WTC11 (cell line): Measurements from ENCODE around the gene UBE2S. TPM values are rescaled to one million over a fixed set of nuclear protein-coding genes. Genes with fewer than 3 reads are reported as not detected.
A peak's percentile ranks its signal among the peaks of the same experiment; 100 is the strongest.
"Not testable (repeated sequence)": the region's sequence is repeated elsewhere in the genome, so short reads cannot be mapped to it uniquely, and the experiment has no call there.

Experiments used
- ATAC-seq: fragments of 200-7000 bp; cut with Tn5 transposase; 2 replicates; pipeline ENCODE4 v1.10.0; 2021; ENCODE audit warnings: mild to moderate bottlenecking, moderate library complexity
- Bru-seq: library from RNA; stranded (reverse); fragments of 400-500 nt; gene quantifications from one replicate; lab custom pipeline; 2021; lab: Mats Ljungman, UMichigan
- CTCF ChIA-PET: fragments of 300-600 bp; sonication (Branson Sonifier 250); formaldehyde crosslinking; loops from one replicate; lab custom pipeline; 2021; ENCODE audit warnings: antibody characterized with exemption; lab: Charles Lee
- POLR2A ChIA-PET: fragments of 350-600 bp; sonication (Branson Sonifier 250); formaldehyde crosslinking; loops from one replicate; lab custom pipeline; 2021; ENCODE audit warnings: antibody characterized with exemption; lab: Charles Lee
- DNase-seq: peaks from one replicate; pipeline ENCODE4 v3.0.0; 2021; ENCODE audit warnings: low spot score
- H3K27ac Mint-ChIP-seq: 2 replicates; pipeline ENCODE4 v1.8.0; 2021; ENCODE audit warnings: mixed read lengths
- H3K27me3 Mint-ChIP-seq: 2 replicates; pipeline ENCODE4 v1.8.0; 2021; ENCODE audit warnings: low read depth, mild to moderate bottlenecking, moderate library complexity, mixed read lengths
- H3K36me3 Mint-ChIP-seq: 2 replicates; pipeline ENCODE4 v1.8.0; 2021; ENCODE audit warnings: mixed read lengths
- H3K4me1 Mint-ChIP-seq: 2 replicates; pipeline ENCODE4 v1.8.0; 2022; ENCODE audit warnings: mixed read lengths
- H3K4me3 Mint-ChIP-seq: 2 replicates; pipeline ENCODE4 v1.8.0; 2021; ENCODE audit warnings: mild to moderate bottlenecking, moderate library complexity, mixed read lengths
- H3K9me3 Mint-ChIP-seq: 2 replicates; pipeline ENCODE4 v1.8.0; 2021; ENCODE audit warnings: mixed read lengths
- CBFB ChIP-seq: sonication (generic); formaldehyde crosslinking; IDR thresholded peaks from 2 replicates; pipeline ENCODE4 v1.8.1; 2022; ENCODE audit warnings: mild to moderate bottlenecking, low read depth, missing genetic modification reagents
- EMX1 ChIP-seq: fragments of 250-450 bp; sonication (Bioruptor Pico); IDR thresholded peaks from 2 replicates; pipeline ENCODE4 v1.8.0; 2021; ENCODE audit warnings: mild to moderate bottlenecking
- FOXP4 ChIP-seq: sonication (generic); formaldehyde crosslinking; IDR thresholded peaks from 2 replicates; pipeline ENCODE4 v1.8.0; 2022; ENCODE audit warnings: mild to moderate bottlenecking, missing genetic modification reagents
- HMGA2 ChIP-seq: fragments of 250-450 bp; sonication (Bioruptor Pico); IDR thresholded peaks from 2 replicates; pipeline ENCODE4 v1.4.0; 2021; ENCODE audit warnings: mild to moderate bottlenecking, moderate library complexity
- HMGXB4 ChIP-seq: sonication (generic); formaldehyde crosslinking; IDR thresholded peaks from 2 replicates; pipeline ENCODE4 v1.8.1; 2023; ENCODE audit warnings: mild to moderate bottlenecking, moderate library complexity, missing genetic modification reagents
- JUN ChIP-seq: sonication (generic); formaldehyde crosslinking; IDR thresholded peaks from 2 replicates; pipeline ENCODE4 v1.8.0; 2023; ENCODE audit warnings: mild to moderate bottlenecking, missing genetic modification reagents
- NFYB ChIP-seq: sonication (generic); formaldehyde crosslinking; conservative IDR thresholded peaks from 2 replicates; pipeline ENCODE4 v1.8.0; 2022; ENCODE audit warnings: low read depth, missing genetic modification reagents
- NR1H2 ChIP-seq: sonication (generic); formaldehyde crosslinking; IDR thresholded peaks from 2 replicates; pipeline ENCODE4 v1.9.0; 2021; ENCODE audit warnings: mild to moderate bottlenecking, moderate library complexity, missing genetic modification reagents
- NR3C1 ChIP-seq: sonication (generic); formaldehyde crosslinking; conservative IDR thresholded peaks from 2 replicates; pipeline ENCODE4 v1.8.1; 2023; ENCODE audit warnings: low read depth, mild to moderate bottlenecking, missing genetic modification reagents
- RORB ChIP-seq: fragments of 250-450 bp; sonication (Bioruptor Pico); IDR thresholded peaks from 2 replicates; pipeline ENCODE4 v1.9.0; 2021; ENCODE audit warnings: mild to moderate bottlenecking
- SMAD3 ChIP-seq: sonication (generic); formaldehyde crosslinking; IDR thresholded peaks from 2 replicates; pipeline ENCODE4 v1.8.0; 2022; ENCODE audit warnings: missing genetic modification reagents, mild to moderate bottlenecking, borderline replicate concordance
- SMAD4 ChIP-seq: sonication (generic); formaldehyde crosslinking; IDR thresholded peaks from 2 replicates; pipeline ENCODE4 v1.8.0; 2022; ENCODE audit warnings: mild to moderate bottlenecking, missing genetic modification reagents
- STAT6 ChIP-seq: sonication (generic); formaldehyde crosslinking; conservative IDR thresholded peaks from 2 replicates; pipeline ENCODE4 v1.8.1; 2023; ENCODE audit warnings: mild to moderate bottlenecking, low read depth, missing genetic modification reagents, moderate library complexity
- ZMAT4 ChIP-seq: fragments of 250-450 bp; sonication (Bioruptor Pico); IDR thresholded peaks from 2 replicates; pipeline ENCODE4 v1.9.0; 2021; ENCODE audit warnings: mild to moderate bottlenecking
- ZNF219 ChIP-seq: sonication (generic); formaldehyde crosslinking; IDR thresholded peaks from 2 replicates; pipeline ENCODE4 v1.8.0; 2023; ENCODE audit warnings: missing genetic modification reagents, mild to moderate bottlenecking, borderline replicate concordance
- ZNF232 ChIP-seq: sonication (generic); formaldehyde crosslinking; IDR thresholded peaks from 2 replicates; pipeline ENCODE4 v1.8.0; 2022; ENCODE audit warnings: mild to moderate bottlenecking, missing genetic modification reagents
- ZNF281 ChIP-seq: sonication (generic); formaldehyde crosslinking; IDR thresholded peaks from 2 replicates; pipeline ENCODE4 v1.8.0; 2023; ENCODE audit warnings: mild to moderate bottlenecking, missing genetic modification reagents
- ZNF317 ChIP-seq: sonication (generic); formaldehyde crosslinking; IDR thresholded peaks from 2 replicates; pipeline ENCODE4 v1.8.1; 2023; ENCODE audit warnings: low read depth, mild to moderate bottlenecking, moderate library complexity, missing genetic modification reagents, borderline replicate concordance
- ZNF416 ChIP-seq: fragments of 250-450 bp; sonication (Bioruptor Pico); IDR thresholded peaks from 2 replicates; pipeline ENCODE4 v1.9.0; 2021; ENCODE audit warnings: mild to moderate bottlenecking, inconsistent platforms
- ZNF423 ChIP-seq: fragments of 250-450 bp; sonication (Bioruptor Pico); IDR thresholded peaks from 2 replicates; pipeline ENCODE4 v2.1.2; 2022; ENCODE audit warnings: mild to moderate bottlenecking, moderate library complexity
- ZNF671 ChIP-seq: fragments of 250-450 bp; sonication (Bioruptor Pico); IDR thresholded peaks from 2 replicates; pipeline ENCODE4 v1.8.0; 2021; ENCODE audit warnings: mild to moderate bottlenecking
- long read RNA-seq, 3 experiments: library from RNA in 1 of 3; library from capped mRNA in 1 of 3; library from polyadenylated mRNA in 1 of 3; unstranded in 2 of 3; stranded (forward) in 1 of 3; transcript quantifications; one replicate each; pipeline ENCODE4 v2.0.0, GENCODE V29; 2021
- total RNA-seq: library from RNA; stranded (reverse); gene quantifications from 3 replicates; pipeline ENCODE4 v1.2.3, GENCODE V29; 2021

The UBE2S gene
- total RNA-seq (442 to 516 TPM (median 467 TPM) in 3 replicates), Bru-seq, nascent RNA (percentile 92 among the genes with signal in this experiment)
- long read RNA-seq, experiment 1, transcript UBE2S-202 (5 exons, 743 nt): minor isoform, 18 of 2,124 reads
- long read RNA-seq, experiment 1, transcript UBE2S-201 (4 exons, 2,548 nt): major isoform, 2,074 of 2,124 reads
- long read RNA-seq, experiment 1, partial matches to known transcripts: 16 of 2,124 reads
- long read RNA-seq, experiment 1, other reads (novel, unspliced or antisense): 15 of 2,124 reads
- long read RNA-seq, experiment 2, transcript UBE2S-201 (4 exons, 2,548 nt): major isoform, 664 of 763 reads
- long read RNA-seq, experiment 2, partial matches to known transcripts: 85 of 763 reads
- long read RNA-seq, experiment 2, other reads (novel, unspliced or antisense): 13 of 763 reads
- long read RNA-seq, experiment 3, partial matches to known transcripts: 3 of 5 reads
- long read RNA-seq, experiment 3, other reads (novel, unspliced or antisense): 1 of 5 reads

- Mint-ChIP-seq H3K4me1 (peaks cover 31% of the 10 kb centered on the region), H3K27me3 (peaks cover 36% of the 10 kb centered on the region), H3K27ac (peak within 1 kb of the TSS; percentile 92), H3K36me3 (peaks cover 50% of the 10 kb centered on the region), H3K9me3 (peaks cover 22% of the 10 kb centered on the region), H3K4me3 (peak within 1 kb of the TSS; percentile 88)
- DNase-seq, ATAC-seq: not testable (repeated sequence)
- TF ChIP-seq RORB (CRISPR knock-in tag): peak; percentile 89; the same call in 1 of the 2 replicates
- 0 out of 2 replicates have a peak, but pooled peaks have one; percentile 74 for TF ChIP-seq NR3C1 (CRISPR knock-in tag)
- TF ChIP-seq ZNF671 (CRISPR knock-in tag): 0 out of 2 replicates have a peak, but pooled peaks have one; percentile 43
- TF ChIP-seq JUN: peak; percentile 10; the same call in 1 of the 2 replicates
- TF ChIP-seq ZNF232: 0 out of 2 replicates have a peak, but pooled peaks have one; percentile 85
- 0 out of 2 replicates have a peak, but pooled peaks have one; percentile 83 for TF ChIP-seq STAT6 (CRISPR knock-in tag)
- peak; percentile 92 for TF ChIP-seq ZNF416
- TF ChIP-seq ZMAT4 (CRISPR knock-in tag): peak; percentile 47; the same call in 1 of the 2 replicates
- TF ChIP-seq EMX1: peak; percentile 84; the same call in 1 of the 2 replicates
- TF ChIP-seq SMAD3: 0 out of 2 replicates have a peak, but pooled peaks have one; percentile 44
- CTCF ChIA-PET: interaction anchor here (1.0 to 2.5 kb wide), 3 partner anchors 11 to 247 kb away, joined by 3 to 11 read pairs (median 3); no protein-coding TSS in a partner anchor
- POLR2A ChIA-PET: interaction anchor here (0.6 to 2.3 kb wide), 12 partner anchors 15 to 251 kb away, joined by 3 to 8 read pairs (median 4); partner anchors contain the start of genes FIZ1, KMT5C and TMEM238
Measured at GRCh38 chr19:55407550-55407799, at the start of gene UBE2S. Gene UBE2S, minus strand, starts transcription at chr19:55407788. Its CDS starts 199 bp downstream, at chr19:55407589.

- peaks cover 22% of the 10 kb centered on the region for H3K27me3 Mint-ChIP-seq
- POLR2A ChIA-PET: no interaction called here
Measured at GRCh38 chr19:55456347-55456746, 48.8 kb upstream of the UBE2S start.

More at GRCh38 chr19:55456347-55456746, 48.8 kb upstream of the UBE2S start:
- Mint-ChIP-seq H3K4me3 (no peak overlapping the region), H3K9me3 (no peaks in the 10 kb centered on the region), H3K27ac (no peak overlapping the region), H3K36me3 (peaks cover 12% of the 10 kb centered on the region), H3K4me1 (peaks cover 27% of the 10 kb centered on the region)
- TF ChIP-seq CBFB (CRISPR knock-in tag) (no peak), ZNF219 (CRISPR knock-in tag) (no peak), NFYB (no peak), ZNF317 (no peak), ZNF281 (CRISPR knock-in tag) (no peak), HMGXB4 (CRISPR knock-in tag) (no peak), HMGA2 (no peak), FOXP4 (CRISPR knock-in tag) (no peak), ZNF423 (CRISPR knock-in tag) (no peak), SMAD4 (no peak), NR1H2 (CRISPR knock-in tag) (no peak)
- DNase-seq (no peak), ATAC-seq (no peak)
- CTCF ChIA-PET: interaction anchor here (1.3 kb wide), 1 partner anchor 20 kb away, joined by 3 read pairs; the partner anchor contains the start of gene ZNF628
